Measurements from ENCODE around the gene RP2.
A peak's percentile ranks its signal among the peaks of the same experiment; 100 is the strongest.

The RP2 gene

GRCh38 chrX:46836701-46837557 is at the start of gene RP2:
TSS of gene RP2 (plus strand) at chrX:46837043. CDS start at chrX:46837101, 58 bp downstream.
- DNase-seq (ENCODE audit: low read depth): peak; percentile 84

GRCh38 chrX:46788902-46789301 is 47.9 kb upstream of the RP2 start:
- DNase-seq (ENCODE audit: low read depth): peak; percentile 66

- peak; percentile 77 for DNase-seq (ENCODE audit: low read depth)
These were observed 44.7 kb upstream of the RP2 start for GRCh38 chrX:46791927-46792809.

- DNase-seq (ENCODE audit: low read depth): no peak
These were observed 44.0 kb upstream of the RP2 start for GRCh38 chrX:46792810-46793188.

- DNase-seq (ENCODE audit: low read depth): no peak
These were observed 43.3 kb upstream of the RP2 start for GRCh38 chrX:46793386-46794143.

- peak; percentile 36 for DNase-seq (ENCODE audit: low read depth)
These were observed 40.2 kb upstream of the RP2 start for GRCh38 chrX:46796574-46797191.

- DNase-seq (ENCODE audit: low read depth): no peak
These were observed 33.7 kb upstream of the RP2 start for GRCh38 chrX:46803140-46803539.

- no peak for DNase-seq (ENCODE audit: low read depth)
These were observed 31.6 kb upstream of the RP2 start for GRCh38 chrX:46805270-46805669.

- no peak for DNase-seq (ENCODE audit: low read depth)
These were observed 25.7 kb upstream of the RP2 start for GRCh38 chrX:46811121-46811520.

GRCh38 chrX:46812445-46812844 is 24.4 kb upstream of the RP2 start:
- DNase-seq (ENCODE audit: low read depth): no peak

- no peak for DNase-seq (ENCODE audit: low read depth)
These were observed 21.9 kb upstream of the RP2 start for GRCh38 chrX:46814966-46815365.

GRCh38 chrX:46819136-46819535 is 17.7 kb upstream of the RP2 start:
- DNase-seq (ENCODE audit: low read depth): no peak

GRCh38 chrX:46820391-46821100 is 16.3 kb upstream of the RP2 start:
- no peak for DNase-seq (ENCODE audit: low read depth)

GRCh38 chrX:46823481-46823880 is 13.4 kb upstream of the RP2 start:
- DNase-seq (ENCODE audit: low read depth): no peak

- DNase-seq (ENCODE audit: low read depth): peak; percentile 27
These were observed 5.0 kb upstream of the RP2 start for GRCh38 chrX:46831765-46832327.

- no peak for DNase-seq (ENCODE audit: low read depth)
These were observed 979 bp downstream of the RP2 start for GRCh38 chrX:46837558-46838485.

GRCh38 chrX:46838486-46838870 is 1.6 kb downstream of the RP2 start:
- DNase-seq (ENCODE audit: low read depth): no peak

GRCh38 chrX:46838974-46839480 is 2.2 kb downstream of the RP2 start:
- no peak for DNase-seq (ENCODE audit: low read depth)

GRCh38 chrX:46840946-46841345 is 4.1 kb downstream of the RP2 start:
- no peak for DNase-seq (ENCODE audit: low read depth)

- no peak for DNase-seq (ENCODE audit: low read depth)
These were observed 4.5 kb downstream of the RP2 start for GRCh38 chrX:46841346-46841745.

Measured in GM04504 (cell line).